Kidney (tissue), 14 donors: ENCODE results near the gene ABCB10. TPM values are rescaled to one million over a fixed set of nuclear protein-coding genes. Genes with fewer than 3 reads are reported as not detected.

Experiments used
- DNase-seq, 5 donors: peaks; one replicate each; pipeline ENCODE4 v3.0.0-alpha.2; 2013 to 2020
- FAIRE-seq: peaks from 2 replicates; lab custom pipeline; 2012; peaks lifted over from hg19 to GRCh38; lab: Jason Lieb, UNC
- H3K27ac ChIP-seq, 2 donors: one replicate each; pipeline ENCODE4 v1.7.0; 2013; ENCODE audit warnings: low read depth in 2 of 2, low read length in 2 of 2, inconsistent platforms in 1 of 2
- H3K27me3 ChIP-seq: one replicate; pipeline ENCODE4 v1.7.1; 2013; ENCODE audit warnings: low read length, inconsistent platforms; ENCODE audit not compliant: control insufficient read depth, insufficient read depth
- H3K36me3 ChIP-seq, 3 donors: one replicate each; pipeline versions ENCODE4 v1.7.0 to v1.7.1; 2013; ENCODE audit warnings: low read length in 3 of 3, control low read depth in 1 of 3, inconsistent platforms in 1 of 3; ENCODE audit not compliant: insufficient read depth in 3 of 3, control insufficient read depth in 2 of 3
- H3K4me1 ChIP-seq, 3 donors: one replicate each; pipeline versions ENCODE4 v1.7.0 to v1.7.1; 2013; ENCODE audit warnings: low read length in 3 of 3, inconsistent platforms in 1 of 3, low read depth in 1 of 3; ENCODE audit not compliant: control insufficient read depth in 2 of 3, insufficient read depth in 2 of 3
- H3K4me3 ChIP-seq, 3 donors: one replicate each; pipeline versions ENCODE4 v1.7.0 to v1.8.1; 2013; ENCODE audit warnings: low read length in 3 of 3, control low read depth in 1 of 3, inconsistent platforms in 1 of 3
- H3K9ac ChIP-seq, 3 donors: one replicate each; pipeline versions ENCODE4 v1.7.0 to v1.7.1; 2013; ENCODE audit warnings: low read length in 3 of 3, control low read depth in 1 of 3, inconsistent platforms in 1 of 3
- H3K9me3 ChIP-seq, 3 donors: one replicate each; pipeline versions ENCODE4 v1.7.0 to v1.7.1; 2013; ENCODE audit warnings: low read length in 3 of 3, control low read depth in 1 of 3, inconsistent platforms in 1 of 3; ENCODE audit not compliant: control insufficient read depth in 2 of 3, insufficient read depth in 1 of 3
- intact Hi-C: fragments of 100-400 bp; cut with DNase I; formaldehyde crosslinking; loops from one replicate; pipeline ENCODE4 v1.11.1; 2022
- polyA plus RNA-seq: library from polyadenylated mRNA; stranded (reverse); fragments of 350-450 nt; fragmentation: Illumina TruSeq; extraction: RNeasy Lipid Tissue Mini Kit (QIAGEN cat#74804); gene quantifications from one replicate; pipeline ENCODE4 v1.2.3, GENCODE V29; 2014; ENCODE audit warnings: low read depth, low replicate concordance; ENCODE audit not compliant: insufficient read depth
- total RNA-seq: library from RNA; stranded (reverse); fragmentation: NEBNext Ultra II Directional; extraction: Animal tissue kit (Norgen Biotek cat#: 25700); gene quantifications from one replicate; pipeline ENCODE4 v1.2.1, GENCODE V29; 2021
- TF ChIP-seq, protein P1 (sequence below): IDR thresholded peaks from 3 replicates; pipeline ENCODE4 v1.5.1; 2012; ENCODE audit warnings: mild to moderate bottlenecking, moderate library complexity, borderline replicate concordance; ENCODE audit not compliant: insufficient read depth; ENCODE audit errors: extremely low read depth
- donor health status: control.
- donor health status: control.
- donor health status: control.
- donor health status: control.
- donor health status: control.
- donor health status: DM: yes; HTN: yes; CAD: no.
- donor health status: Normal renal cell carcinoma (clear cell type).

ABCB10 gene
- total and polyA plus RNA-seq, 2 donors from 2014 or later = 4.5 to 15.4 TPM

DNA sequence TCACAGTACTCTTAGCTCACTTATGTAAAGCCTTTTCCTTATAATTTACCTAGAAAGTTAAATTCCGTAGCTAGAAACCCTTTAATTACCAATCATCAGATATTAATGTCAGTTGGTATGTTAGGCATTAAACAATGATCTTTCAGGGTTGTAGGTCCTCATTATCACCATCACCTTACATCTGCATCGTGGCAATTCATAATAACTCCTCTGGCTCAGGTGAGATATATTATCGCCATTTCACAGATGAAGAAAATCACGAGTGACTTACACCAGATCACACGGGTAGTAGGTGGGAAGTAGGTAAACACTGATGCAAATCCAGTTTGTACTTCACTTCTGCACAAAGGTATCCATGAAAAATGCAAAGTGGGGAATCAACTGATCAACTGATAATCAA is 51.0 kb downstream of the ABCB10 start:
- FAIRE-seq = no peak
- intact Hi-C loops = no loop called here
- H3K36me3 ChIP-seq = peaks cover 2 to 5% (median 3%) of the 10 kb centered on the region in 3 donors
- no peaks in the 10 kb centered on the region for H3K27me3 ChIP-seq
- peaks cover 0 to 11% (median 0%) of the 10 kb centered on the region in 3 donors for H3K4me1 ChIP-seq
- TF ChIP-seq, protein P1, sequence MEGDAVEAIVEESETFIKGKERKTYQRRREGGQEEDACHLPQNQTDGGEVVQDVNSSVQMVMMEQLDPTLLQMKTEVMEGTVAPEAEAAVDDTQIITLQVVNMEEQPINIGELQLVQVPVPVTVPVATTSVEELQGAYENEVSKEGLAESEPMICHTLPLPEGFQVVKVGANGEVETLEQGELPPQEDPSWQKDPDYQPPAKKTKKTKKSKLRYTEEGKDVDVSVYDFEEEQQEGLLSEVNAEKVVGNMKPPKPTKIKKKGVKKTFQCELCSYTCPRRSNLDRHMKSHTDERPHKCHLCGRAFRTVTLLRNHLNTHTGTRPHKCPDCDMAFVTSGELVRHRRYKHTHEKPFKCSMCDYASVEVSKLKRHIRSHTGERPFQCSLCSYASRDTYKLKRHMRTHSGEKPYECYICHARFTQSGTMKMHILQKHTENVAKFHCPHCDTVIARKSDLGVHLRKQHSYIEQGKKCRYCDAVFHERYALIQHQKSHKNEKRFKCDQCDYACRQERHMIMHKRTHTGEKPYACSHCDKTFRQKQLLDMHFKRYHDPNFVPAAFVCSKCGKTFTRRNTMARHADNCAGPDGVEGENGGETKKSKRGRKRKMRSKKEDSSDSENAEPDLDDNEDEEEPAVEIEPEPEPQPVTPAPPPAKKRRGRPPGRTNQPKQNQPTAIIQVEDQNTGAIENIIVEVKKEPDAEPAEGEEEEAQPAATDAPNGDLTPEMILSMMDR = no peak
- H3K9me3 ChIP-seq = no peaks in the 10 kb centered on the region
- H3K4me3 ChIP-seq = peak overlapping the region; percentile 91 to 99 (median 92)
- peak overlapping the region; percentile 78 to 87 for H3K27ac ChIP-seq
- H3K9ac ChIP-seq = peak overlapping the region; percentile 76 to 92 (median 91)
- DNase-seq = no peak

DNA sequence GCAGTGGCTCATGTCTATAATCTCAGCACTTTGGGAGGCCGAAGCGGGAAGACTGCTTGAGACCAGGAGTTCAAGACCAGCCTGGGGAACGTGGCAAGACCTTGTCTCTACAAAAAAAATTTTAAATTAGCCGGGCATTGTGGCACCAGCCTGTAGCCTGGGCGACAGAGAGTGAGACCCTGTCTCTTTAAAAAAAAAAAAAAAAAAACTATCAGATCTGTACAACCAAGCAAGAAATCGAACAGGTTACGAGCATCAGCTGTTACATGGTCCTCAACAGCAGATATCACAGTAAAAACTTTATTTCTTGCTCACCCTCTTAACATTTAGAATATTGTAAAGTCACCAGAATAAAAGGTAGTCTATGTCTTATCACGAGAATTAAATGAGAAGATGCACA is 51.9 kb downstream of the ABCB10 start:
- H3K4me3 ChIP-seq = no peak overlapping the region

DNA sequence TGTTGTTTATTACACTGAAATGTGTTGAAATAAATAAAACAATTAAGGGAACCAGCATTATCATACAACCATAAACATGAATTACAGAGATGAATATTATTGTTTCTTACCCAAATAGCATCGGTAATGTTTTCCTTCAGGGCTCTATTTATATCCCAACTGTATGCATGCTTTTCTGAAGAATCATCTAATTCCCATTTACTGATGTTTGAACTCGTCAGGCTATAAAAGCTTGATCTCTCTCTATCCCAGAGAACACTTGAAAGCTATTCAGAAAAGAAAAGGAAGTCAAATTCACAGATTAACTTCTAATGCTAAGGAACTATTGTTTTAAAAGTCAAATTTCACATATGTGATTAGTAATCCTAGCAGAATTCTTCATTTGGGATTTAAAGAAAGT is 62.7 kb downstream of the ABCB10 start:
- Histone ChIP-seq H3K4me3 (no peak overlapping the region), H3K9ac (no peak overlapping the region), H3K9me3 (no peaks in the 10 kb centered on the region), H3K36me3 (peaks cover 8 to 58% (median 24%) of the 10 kb centered on the region in 3 donors), H3K27ac (no peak overlapping the region), H3K4me1 (peaks cover 0 to 3% (median 0%) of the 10 kb centered on the region in 3 donors), H3K27me3 (no peaks in the 10 kb centered on the region)
- no peak for DNase-seq
- intact Hi-C loops = no loop called here
- TF ChIP-seq, protein P1 = no peak
- FAIRE-seq = no peak

More for the DNA sequence above, 51.9 kb downstream of the ABCB10 start:
- H3K4me1 ChIP-seq = peaks cover 0 to 11% (median 0%) of the 10 kb centered on the region in 3 donors
- H3K27ac ChIP-seq = no peak overlapping the region
- FAIRE-seq (no peak), DNase-seq (no peak)
- TF ChIP-seq, protein P1 = no peak
- intact Hi-C loops = no loop called here
- H3K36me3 ChIP-seq = peaks cover 2 to 8% (median 6%) of the 10 kb centered on the region in 3 donors
- H3K27me3 ChIP-seq = no peaks in the 10 kb centered on the region
- no peak overlapping the region for H3K9ac ChIP-seq
- H3K9me3 ChIP-seq = no peaks in the 10 kb centered on the region

DNA sequence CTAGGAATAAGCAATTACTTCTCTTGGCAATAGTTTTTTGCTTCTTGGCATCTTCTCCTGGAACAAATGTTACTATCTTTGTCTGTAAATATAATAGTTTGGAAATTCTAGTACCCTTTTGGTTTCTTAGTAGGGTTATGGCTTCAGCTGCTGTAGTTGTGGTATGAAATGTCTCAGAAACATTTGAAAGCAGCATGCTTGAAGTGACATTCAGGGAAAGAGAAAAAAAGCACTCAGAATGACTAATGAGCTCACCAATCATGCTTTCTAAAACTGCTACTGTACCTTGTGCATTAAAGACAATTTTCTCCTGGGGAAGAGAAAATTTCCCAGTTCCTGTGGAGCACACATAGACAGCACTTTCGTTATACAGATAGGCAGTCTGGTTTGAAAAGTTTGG is 71.3 kb downstream of the ABCB10 start:
- TF ChIP-seq, protein P1 = no peak
- Histone ChIP-seq H3K4me3 (no peak overlapping the region), H3K27ac (no peak overlapping the region), H3K9ac (no peak overlapping the region), H3K4me1 (no peaks in the 10 kb centered on the region), H3K27me3 (no peaks in the 10 kb centered on the region), H3K9me3 (no peaks in the 10 kb centered on the region), H3K36me3 (peaks cover 8 to 61% (median 22%) of the 10 kb centered on the region in 3 donors)
- intact Hi-C loops = no loop called here
- no peak for DNase-seq
- FAIRE-seq = no peak
